Thoracic aorta (tissue), 2 donors: ENCODE data around the gene ATG16L1. TPM values are rescaled to one million over a fixed set of nuclear protein-coding genes. Genes with fewer than 3 reads are reported as not detected.

Source experiments
- ATAC-seq: fragments of 150-250 bp; one replicate; pipeline ENCODE4 v1.8.0; 2017; ENCODE audit warnings: low read depth; ENCODE audit not compliant: insufficient number of reproducible peaks, low FRiP score
- DNase-seq: peaks from one replicate; pipeline ENCODE4 v3.0.0-alpha.2; 2020; ENCODE audit warnings: low spot score
- H3K27ac ChIP-seq, 2 donors: fragments of 200-600 bp; sonication (generic); 1 replicate in 1 of 2; 2 replicates in 1 of 2; pipeline ENCODE4 v1.5.1; 2016; ENCODE audit warnings: mild to moderate bottlenecking in 2 of 2, moderate library complexity in 2 of 2
- H3K27me3 ChIP-seq: fragments of 200-600 bp; sonication (generic); replicated peaks from 2 replicates; pipeline ENCODE4 v1.6.0; 2016; ENCODE audit warnings: mild to moderate bottlenecking; ENCODE audit not compliant: insufficient read depth
- H3K36me3 ChIP-seq: fragments of 200-600 bp; sonication (generic); one replicate; pipeline ENCODE4 v1.5.1; 2016
- H3K4me1 ChIP-seq, 2 donors: fragments of 200-600 bp; sonication (generic); 1 replicate in 1 of 2; 2 replicates in 1 of 2; pipeline versions ENCODE4 v1.5.1 to v1.6.0; 2016; ENCODE audit warnings: low read depth in 2 of 2, mild to moderate bottlenecking in 1 of 2; ENCODE audit not compliant: control insufficient read depth in 1 of 2
- H3K4me3 ChIP-seq: fragments of 200-600 bp; sonication (generic); 2 replicates; pipeline ENCODE4 v1.5.1; 2016; ENCODE audit warnings: mild to moderate bottlenecking
- H3K9me3 ChIP-seq: fragments of 200-600 bp; sonication (generic); 2 replicates; pipeline ENCODE4 v1.5.1; 2016
- CTCF ChIP-seq: fragments of 200-600 bp; sonication (generic); IDR thresholded peaks from one replicate; pipeline ENCODE4 v1.5.1; 2019; ENCODE audit warnings: antibody characterized with exemption
- total RNA-seq, 2 donors: library from RNA; depleted of rRNA; stranded (reverse); fragments of >200 nt; gene quantifications; one replicate each; pipeline versions ENCODE4 v1.1.0 to v1.2.3, GENCODE V29; 2016

Gene ATG16L1
- total RNA-seq, result 10 to 100 TPM; 21.8 to 63.2 TPM

- peak; percentile 90 for TF ChIP-seq CTCF
Measured at GRCh38 chr2:233251306-233252116, at the start of gene ATG16L1. TSS of gene ATG16L1 (plus strand) at chr2:233251673. CDS start at chr2:233251828, 155 bp downstream.

GRCh38 chr2:233202531-233202944, 48.9 kb upstream of the ATG16L1 start:
- Histone ChIP-seq H3K36me3 (no peaks in the 10 kb centered on the region), H3K27ac (no peak overlapping the region), H3K4me3 (no peak overlapping the region), H3K4me1 (no peaks in the 10 kb centered on the region), H3K27me3 (no peaks in the 10 kb centered on the region), H3K9me3 (peaks cover 3% of the 10 kb centered on the region)
- TF ChIP-seq CTCF, result no peak
- DNase-seq, result no peak
- no peak for ATAC-seq

More at GRCh38 chr2:233251306-233252116, at the start of gene ATG16L1:
- Histone ChIP-seq H3K4me1 (peaks cover 16 to 36% of the 10 kb centered on the region in 2 donors), H3K4me3 (peak within 1 kb of the TSS; percentile 96), H3K27ac (peak within 1 kb of the TSS; percentile 83 to 87), H3K9me3 (no peaks in the 10 kb centered on the region), H3K36me3 (peaks cover under 1% of the 10 kb centered on the region), H3K27me3 (no peaks in the 10 kb centered on the region)
- peak; percentile 76 for DNase-seq
- peak; percentile 98 for ATAC-seq

GRCh38 chr2:233203060-233203459, 48.4 kb upstream of the ATG16L1 start:
- H3K27me3 ChIP-seq, result no peaks in the 10 kb centered on the region
- ATAC-seq, result no peak

GRCh38 chr2:233204286-233204936, 47.1 kb upstream of the ATG16L1 start:
- ATAC-seq (no peak), DNase-seq (no peak)
- H3K4me3 ChIP-seq, result no peak overlapping the region
- H3K4me1 ChIP-seq, result peaks cover 0 to under 1% of the 10 kb centered on the region in 2 donors
- TF ChIP-seq CTCF, result no peak
- H3K27ac ChIP-seq, result no peak overlapping the region
- peaks cover 3% of the 10 kb centered on the region for H3K9me3 ChIP-seq
- H3K27me3 ChIP-seq, result no peaks in the 10 kb centered on the region
- H3K36me3 ChIP-seq, result no peaks in the 10 kb centered on the region

More at GRCh38 chr2:233203060-233203459, 48.4 kb upstream of the ATG16L1 start:
- Histone ChIP-seq H3K9me3 (peaks cover 3% of the 10 kb centered on the region), H3K27ac (no peak overlapping the region), H3K4me1 (no peaks in the 10 kb centered on the region), H3K36me3 (no peaks in the 10 kb centered on the region), H3K4me3 (no peak overlapping the region)
- no peak for DNase-seq
- no peak for TF ChIP-seq CTCF

GRCh38 chr2:233208382-233209116, 42.9 kb upstream of the ATG16L1 start:
- Histone ChIP-seq H3K27ac (no peak overlapping the region), H3K4me1 (peaks cover 9 to 25% of the 10 kb centered on the region in 2 donors), H3K4me3 (no peak overlapping the region), H3K36me3 (no peaks in the 10 kb centered on the region), H3K27me3 (no peaks in the 10 kb centered on the region), H3K9me3 (no peaks in the 10 kb centered on the region)
- ATAC-seq, result no peak
- DNase-seq, result no peak
- TF ChIP-seq CTCF, result no peak
